SH-SY5Y (cell line): Measurements from ENCODE around the gene RGPD3.

Experiments used
- GATA2 ChIP-seq: IDR thresholded peaks from 2 replicates; pipeline ENCODE4 v1.6.1; 2011; ENCODE audit warnings: mild to moderate bottlenecking, low read depth, low read length
- GATA3 ChIP-seq: IDR thresholded peaks from 2 replicates; pipeline ENCODE4 v1.6.1; 2011; ENCODE audit warnings: low read depth, mild to moderate bottlenecking, low read length, moderate library complexity

Gene RGPD3

DNA sequence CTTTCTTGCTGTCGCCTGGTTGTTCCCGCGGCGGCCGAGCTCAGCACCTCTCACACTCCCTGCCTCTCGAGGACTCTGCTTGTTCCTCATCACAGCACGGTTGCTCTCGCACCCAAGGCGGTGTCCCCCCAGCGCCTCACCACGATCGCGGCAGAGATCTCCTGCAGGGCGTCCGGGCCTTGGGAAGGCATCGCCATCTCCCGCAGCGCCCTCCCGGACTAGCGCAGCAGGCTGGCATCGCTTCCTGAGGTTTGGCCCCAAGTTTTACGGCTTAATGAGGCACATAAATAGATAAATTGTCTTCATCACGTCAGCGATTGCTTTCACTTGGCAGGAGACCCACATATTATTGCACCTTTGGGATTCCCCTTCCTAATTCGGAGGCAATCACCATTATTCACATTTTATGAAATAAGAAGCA lies 125.4 kb downstream of the RGPD3 start:
- TF ChIP-seq GATA3 (no peak), GATA2 (no peak)

- no peak for TF ChIP-seq GATA3
- no peak for TF ChIP-seq GATA2
These were observed 126.5 kb downstream of the RGPD3 start for GRCh38 chr2:106341666-106342065.
